Heart right ventricle (tissue), 16 donors: ENCODE measurements around the gene NDUFAF8. TPM values are rescaled to one million over a fixed set of nuclear protein-coding genes. Genes with fewer than 3 reads are reported as not detected.
A peak's percentile ranks its signal among the peaks of the same experiment; 100 is the strongest.

Experiments
- ATAC-seq, 8 donors: fragments of 200-7000 bp; cut with Tn5 transposase; one replicate each; pipeline ENCODE4 v1.9.1; 2020; ENCODE audit warnings: mild to moderate bottlenecking in 8 of 8, moderate library complexity in 8 of 8, moderate number of reproducible peaks in 1 of 8
- DNase-seq, 2 donors: peaks; one replicate each; pipeline ENCODE4 v3.0.0-alpha.2; 2020
- H3K27ac ChIP-seq, 10 donors: fragments of 200-600 bp; sonication (generic) in 2 of 10; one replicate each; pipeline versions ENCODE4 v1.5.0 to v1.8.0; 2020 to 2022; ENCODE audit warnings: mild to moderate bottlenecking in 3 of 10
- H3K27me3 ChIP-seq, 7 donors: fragments of 200-600 bp; one replicate each; pipeline ENCODE4 v1.8.0; 2021 to 2022; ENCODE audit warnings: mild to moderate bottlenecking in 2 of 7
- H3K36me3 ChIP-seq, 9 donors: fragments of 200-600 bp; sonication (generic) in 1 of 9; one replicate each; pipeline versions ENCODE4 v1.5.0 to v1.8.0; 2020 to 2022; ENCODE audit warnings: mild to moderate bottlenecking in 2 of 9
- H3K4me1 ChIP-seq, 9 donors: fragments of 200-600 bp; sonication (generic) in 1 of 9; one replicate each; pipeline versions ENCODE4 v1.5.0 to v1.8.0; 2020 to 2022; ENCODE audit warnings: mild to moderate bottlenecking in 4 of 9
- H3K4me3 ChIP-seq, 10 donors: fragments of 200-600 bp; sonication (generic) in 2 of 10; one replicate each; pipeline versions ENCODE4 v1.5.0 to v1.8.0; 2020 to 2022; ENCODE audit warnings: mild to moderate bottlenecking in 7 of 10, moderate library complexity in 2 of 10
- H3K9me3 ChIP-seq, 11 donors: fragments of 200-600 bp in 10 of 11; sonication (generic) in 2 of 11; one replicate each; pipeline versions ENCODE4 v1.5.0 to v1.8.0; 2013 to 2022; ENCODE audit warnings: mild to moderate bottlenecking in 2 of 11, control low read depth in 1 of 11, moderate library complexity in 1 of 11
- CTCF ChIP-seq, 9 donors: fragments of 200-600 bp; sonication (generic) in 2 of 9; IDR thresholded peaks; one replicate each; pipeline versions ENCODE4 v1.5.0 to v1.8.0; 2021 to 2022; ENCODE audit warnings: antibody characterized with exemption in 9 of 9, mild to moderate bottlenecking in 5 of 9, moderate library complexity in 1 of 9
- WGBS, 2 donors: extraction: QIAGEN DNeasy Blood & Tissue Kit; methylation state at CpG; one replicate each; pipeline ENCODE4 v1.1.7; 2013; ENCODE audit warnings: inconsistent platforms in 1 of 2; 5-methylcytosine and 5-hydroxymethylcytosine counted together
- intact Hi-C, 10 donors: fragments of 100-400 bp; cut with DNase I; formaldehyde crosslinking; loops; one replicate each; pipeline versions ENCODE4 v1.11.1 to v1.14.2; 2022
- polyA plus RNA-seq, 2 donors: library from polyadenylated mRNA; stranded (reverse); fragments of 200-250 nt; gene quantifications; one replicate each; pipeline ENCODE4 v1.2.3, GENCODE V29; 2013
- total RNA-seq, 10 donors: library from RNA; stranded (reverse); fragmentation: NEBNext Ultra II Directional in 3 of 10; extraction: Animal tissue kit (Norgen Biotek cat#: 25700) in 3 of 10; gene quantifications; one replicate each; pipeline versions ENCODE4 v1.2.1 to v1.2.4, GENCODE V29; 2021 to 2023
- donor health status: Arrhythmogenic right ventricular cardiomyopathy.
- donor health status: ischemic (EF 13 %, LVEDD 7.1; RV severe dilation, severe dysfunction).
- donor health status: healthy with polysubstance abuse.
- donor health status: DM: no; HTN: yes; CAD: no.
- donor health status: DM: no; HTN: no; CAD: no.
- donor health status: ischemic (EF 25% LVEDD 6.9; RV normal size, moderate dysfunction).
- donor health status: ischemic (EF 25% LVEDD 5.7; RV mildly dilated, moderate dysfunction).
- donor health status: healthy.
- donor health status: DM: yes; HTN: yes; CAD: no.
- donor health status: Ischemic cardiomyopathy.
- donor health status: ischemic (EF 35%, LVEDD 5.7; RV mildly dilated, moderate dysfunction).
- donor health status: nonischemic (EF 11% LVEDD 7.7; RV severe dilation, severe dysfunction).
- donor health status: DM: yes; HTN: yes; CAD: no.
- donor health status: PGD.
- donor health status: ischemic (EF 29% LVEDD 5.4; RV normal size, mild dysfunction).
- donor health status: nonischemic (EF 23%, LVEDD 6.1; RV moderate dilation, normal function).

The NDUFAF8 gene
- total and polyA plus RNA-seq, 12 donors = 41.5 to 74.8 (median 58.9) TPM

- TF ChIP-seq CTCF (IDR thresholded peaks at IDR 0.05) = no peak
- 62 to 74% methylated on average over 25 of the region's 25 CpGs for WGBS, 2 donors
- Histone ChIP-seq H3K27ac (no peak overlapping the region), H3K9me3 (no peaks in the 10 kb centered on the region), H3K4me1 (peaks cover 4 to 21% (median 13%) of the 10 kb centered on the region in 9 donors), H3K4me3 (no peak overlapping the region), H3K27me3 (no peaks in the 10 kb centered on the region), H3K36me3 (peaks cover 0 to 64% (median 7%) of the 10 kb centered on the region in 9 donors)
- ATAC-seq = peak in 5 of 8 donors; percentile 13 to 51 (median 37)
- intact Hi-C loops = loop anchor here in 8 of 10 donors (5.0 to 10.0 kb wide), 5 partner anchors 144 to 354 kb away; partner anchors contain the start of gene BAHCC1 (in 1 of the 8)
- DNase-seq = peak in 1 of 2 donors; percentile 33
Observed at GRCh38 chr17:81251094-81251708, 12.1 kb downstream of the NDUFAF8 start.

- Histone ChIP-seq H3K36me3 (peaks cover 0 to 64% (median 7%) of the 10 kb centered on the region in 9 donors), H3K9me3 (no peaks in the 10 kb centered on the region), H3K4me3 (no peak overlapping the region), H3K27me3 (no peaks in the 10 kb centered on the region), H3K27ac (no peak overlapping the region), H3K4me1 (peaks cover 4 to 24% (median 13%) of the 10 kb centered on the region in 9 donors)
- no peak for ATAC-seq
- WGBS, 2 donors = 77 to 82% methylated on average over 29 of the region's 29 CpGs
- no peak for TF ChIP-seq CTCF (IDR thresholded peaks at IDR 0.05)
- intact Hi-C loops = loop anchor here in 8 of 10 donors (2.0 to 10.0 kb wide), 8 partner anchors 143 to 353 kb away; partner anchors contain the start of gene BAHCC1 (in 1 of the 8)
- peak in 1 of 2 donors; percentile 11 for DNase-seq
Observed at GRCh38 chr17:81251709-81252301, 12.7 kb downstream of the NDUFAF8 start.

- intact Hi-C loops = loop anchor here in 8 of 10 donors (2.0 to 10.0 kb wide), 8 partner anchors 142 to 352 kb away; partner anchors contain the start of gene BAHCC1 (in 1 of the 8)
- no peak for TF ChIP-seq CTCF (IDR thresholded peaks at IDR 0.05)
- 86 to 88% methylated on average over 15 of the region's 15 CpGs for WGBS, 2 donors
- H3K9me3 ChIP-seq = no peaks in the 10 kb centered on the region
- H3K27me3 ChIP-seq = no peaks in the 10 kb centered on the region
- ATAC-seq = no peak
- peak in 1 of 2 donors; percentile 10 for DNase-seq
- peaks cover 4 to 24% (median 13%) of the 10 kb centered on the region in 9 donors for H3K4me1 ChIP-seq
- H3K36me3 ChIP-seq = peaks cover 0 to 66% (median 7%) of the 10 kb centered on the region in 9 donors
- no peak overlapping the region for H3K4me3 ChIP-seq
- H3K27ac ChIP-seq = no peak overlapping the region
Observed at GRCh38 chr17:81252326-81252986, 13.3 kb downstream of the NDUFAF8 start.

- Histone ChIP-seq H3K27me3 (no peaks in the 10 kb centered on the region), H3K4me1 (peaks cover 4 to 24% (median 13%) of the 10 kb centered on the region in 9 donors), H3K4me3 (no peak overlapping the region), H3K27ac (no peak overlapping the region), H3K9me3 (no peaks in the 10 kb centered on the region), H3K36me3 (peaks cover 0 to 69% (median 7%) of the 10 kb centered on the region in 9 donors)
- no peak for ATAC-seq
- TF ChIP-seq CTCF (IDR thresholded peaks at IDR 0.05) = no peak
- 78 to 85% methylated on average over 15 of the region's 15 CpGs for WGBS, 2 donors
- intact Hi-C loops = loop anchor here (1.0 to 10.0 kb wide), 11 partner anchors 142 to 352 kb away; partner anchors contain the start of gene BAHCC1 (in 1 of the 10)
- DNase-seq = peak in 1 of 2 donors; percentile 13
Observed at GRCh38 chr17:81252987-81253329, 13.8 kb downstream of the NDUFAF8 start.
